ENCODE results near the gene SPI1.
"Not testable (repeated sequence)": the region's sequence is repeated elsewhere in the genome, so short reads cannot be mapped to it uniquely, and the experiment has no call there.

The SPI1 gene

GRCh38 chr11:47336595-47336994, 41.8 kb downstream of the SPI1 start:
- DNase-seq (ENCODE audit: low read depth) = no peak
- H3K4me3 ChIP-seq (ENCODE audit: low read depth, low read length) = no peak overlapping the region
- TF ChIP-seq MAX (IDR thresholded peaks at IDR 0.05; ENCODE audit: low read depth, low read length) (no peak), POLR2A (IDR thresholded peaks at IDR 0.05; ENCODE audit: extremely low read depth, insufficient read length) (no peak), MYC (IDR thresholded peaks at IDR 0.05; ENCODE audit: low read depth, low read length) (no peak), CTCF (IDR thresholded peaks at IDR 0.05; ENCODE audit: low read depth, low read length) (no peak)

- no peak for TF ChIP-seq CTCF (IDR thresholded peaks at IDR 0.05; ENCODE audit: low read depth, low read length)
- TF ChIP-seq POLR2A (IDR thresholded peaks at IDR 0.05; ENCODE audit: extremely low read depth, insufficient read length) = no peak
- TF ChIP-seq MYC (IDR thresholded peaks at IDR 0.05; ENCODE audit: low read depth, low read length) = no peak
- no peak for TF ChIP-seq MAX (IDR thresholded peaks at IDR 0.05; ENCODE audit: low read depth, low read length)
- H3K4me3 ChIP-seq (ENCODE audit: low read depth, low read length) = no peak overlapping the region
- DNase-seq (ENCODE audit: low read depth) = no peak
These were observed 42.6 kb downstream of the SPI1 start for GRCh38 chr11:47335733-47336132.

- not testable (repeated sequence) for H3K4me3 ChIP-seq (ENCODE audit: low read depth, low read length); DNase-seq (ENCODE audit: low read depth)
These were observed 43.5 kb downstream of the SPI1 start for GRCh38 chr11:47334699-47335411.

GRCh38 chr11:47333886-47334443, 44.4 kb downstream of the SPI1 start:
- TF ChIP-seq CTCF (IDR thresholded peaks at IDR 0.05; ENCODE audit: low read depth, low read length) = no peak
- TF ChIP-seq POLR2A (IDR thresholded peaks at IDR 0.05; ENCODE audit: extremely low read depth, insufficient read length) = no peak
- TF ChIP-seq MAX (IDR thresholded peaks at IDR 0.05; ENCODE audit: low read depth, low read length) = no peak
- no peak for TF ChIP-seq MYC (IDR thresholded peaks at IDR 0.05; ENCODE audit: low read depth, low read length)
- H3K4me3 ChIP-seq (ENCODE audit: low read depth, low read length) = no peak overlapping the region
- DNase-seq (ENCODE audit: low read depth) = no peak

GRCh38 chr11:47333526-47333845, 44.9 kb downstream of the SPI1 start:
- DNase-seq (ENCODE audit: low read depth) = no peak
- no peak for TF ChIP-seq CTCF (IDR thresholded peaks at IDR 0.05; ENCODE audit: low read depth, low read length)
- no peak overlapping the region for H3K4me3 ChIP-seq (ENCODE audit: low read depth, low read length)

GRCh38 chr11:47332791-47333525, 45.4 kb downstream of the SPI1 start:
- TF ChIP-seq MYC (IDR thresholded peaks at IDR 0.05; ENCODE audit: low read depth, low read length) (no peak), POLR2A (IDR thresholded peaks at IDR 0.05; ENCODE audit: extremely low read depth, insufficient read length) (no peak), CTCF (IDR thresholded peaks at IDR 0.05; ENCODE audit: low read depth, low read length) (no peak), MAX (IDR thresholded peaks at IDR 0.05; ENCODE audit: low read depth, low read length) (no peak)
- no peak overlapping the region for H3K4me3 ChIP-seq (ENCODE audit: low read depth, low read length)
- DNase-seq (ENCODE audit: low read depth) = no peak
